OCI-LY7 (cell line): ENCODE data around the gene DHX57.

Source experiments
- EZH2phosphoT487 ChIP-seq: fragments of 200-600 bp; sonication (generic); IDR thresholded peaks from 2 replicates; pipeline ENCODE4 v1.6.1; 2018; ENCODE audit warnings: low read depth, borderline replicate concordance, mild to moderate bottlenecking, mixed run types, antibody characterized with exemption, low read length, moderate library complexity, mixed read lengths
- TF ChIP-seq, protein P1 (sequence below): fragments of 200-600 bp; sonication (generic); conservative IDR thresholded peaks from 2 replicates; pipeline ENCODE4 v1.5.1; 2014; ENCODE audit warnings: mild to moderate bottlenecking, antibody characterized with exemption, low read length, moderate library complexity, mixed read lengths

DNA sequence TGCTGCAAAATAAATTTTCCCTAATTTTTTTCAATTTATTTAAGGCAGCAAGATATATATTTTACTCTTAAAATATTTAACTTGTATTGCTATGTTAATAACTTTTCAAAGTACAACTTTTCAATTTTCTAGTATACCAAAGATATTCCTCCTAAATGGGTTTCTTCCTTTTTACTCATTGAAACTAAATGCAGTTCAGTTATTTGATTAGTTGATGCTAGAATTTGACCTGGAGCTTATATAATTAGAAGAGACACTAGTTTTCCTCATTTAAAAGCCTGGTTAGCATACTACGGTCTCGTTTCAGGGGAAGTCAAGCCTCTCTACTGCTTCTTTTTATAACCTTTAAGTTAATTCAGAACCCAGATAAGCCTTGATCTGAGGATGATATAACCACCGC is 13.8 kb upstream of the DHX57 start, which contains the start of gene ARHGEF33:
- TF ChIP-seq, protein P1, sequence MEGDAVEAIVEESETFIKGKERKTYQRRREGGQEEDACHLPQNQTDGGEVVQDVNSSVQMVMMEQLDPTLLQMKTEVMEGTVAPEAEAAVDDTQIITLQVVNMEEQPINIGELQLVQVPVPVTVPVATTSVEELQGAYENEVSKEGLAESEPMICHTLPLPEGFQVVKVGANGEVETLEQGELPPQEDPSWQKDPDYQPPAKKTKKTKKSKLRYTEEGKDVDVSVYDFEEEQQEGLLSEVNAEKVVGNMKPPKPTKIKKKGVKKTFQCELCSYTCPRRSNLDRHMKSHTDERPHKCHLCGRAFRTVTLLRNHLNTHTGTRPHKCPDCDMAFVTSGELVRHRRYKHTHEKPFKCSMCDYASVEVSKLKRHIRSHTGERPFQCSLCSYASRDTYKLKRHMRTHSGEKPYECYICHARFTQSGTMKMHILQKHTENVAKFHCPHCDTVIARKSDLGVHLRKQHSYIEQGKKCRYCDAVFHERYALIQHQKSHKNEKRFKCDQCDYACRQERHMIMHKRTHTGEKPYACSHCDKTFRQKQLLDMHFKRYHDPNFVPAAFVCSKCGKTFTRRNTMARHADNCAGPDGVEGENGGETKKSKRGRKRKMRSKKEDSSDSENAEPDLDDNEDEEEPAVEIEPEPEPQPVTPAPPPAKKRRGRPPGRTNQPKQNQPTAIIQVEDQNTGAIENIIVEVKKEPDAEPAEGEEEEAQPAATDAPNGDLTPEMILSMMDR: no peak
- TF ChIP-seq EZH2phosphoT487: no peak
